Epithelial cell of proximal tubule (primary cell): ENCODE data around the gene ATM. TPM values are rescaled to one million over a fixed set of nuclear protein-coding genes. Genes with fewer than 3 reads are reported as not detected.
"Not testable (repeated sequence)": the region's sequence is repeated elsewhere in the genome, so short reads cannot be mapped to it uniquely, and the experiment has no call there.

Experiments used
- DNase-seq: peaks from one replicate; pipeline ENCODE4 v3.0.0-alpha.2; 2011; ENCODE audit warnings: low read depth
- H3K4me3 ChIP-seq: 2 replicates; pipeline ENCODE4 v1.5.1; 2011; ENCODE audit warnings: low read depth, mild to moderate bottlenecking, low read length
- CTCF ChIP-seq: conservative IDR thresholded peaks from 2 replicates; pipeline ENCODE4 v1.5.1; 2012; ENCODE audit warnings: low read depth, mild to moderate bottlenecking, low read length
- total RNA-seq: library from RNA; depleted of rRNA; stranded (reverse); fragments of >200 nt; gene quantifications from 2 replicates; pipeline ENCODE4 v1.2.3, GENCODE V29; 2015

The ATM gene
- total RNA-seq, 1 donor from 2014 or later: 29.4 TPM

GRCh38 chr11:108241330-108242037 is 18.6 kb downstream of the ATM start:
- TF ChIP-seq CTCF: no peak
- DNase-seq: no peak
- H3K4me3 ChIP-seq: no peak overlapping the region

GRCh38 chr11:108242422-108242821 is 19.6 kb downstream of the ATM start:
- H3K4me3 ChIP-seq: no peak overlapping the region
- TF ChIP-seq CTCF: no peak
- no peak for DNase-seq

- DNase-seq: no peak
- H3K4me3 ChIP-seq: no peak overlapping the region
- no peak for TF ChIP-seq CTCF
Observed at GRCh38 chr11:108246308-108246707, 23.4 kb downstream of the ATM start.

GRCh38 chr11:108246885-108247284 is 24.0 kb downstream of the ATM start:
- no peak for DNase-seq
- TF ChIP-seq CTCF: no peak
- H3K4me3 ChIP-seq: no peak overlapping the region

- DNase-seq: no peak
- TF ChIP-seq CTCF: no peak
- no peak overlapping the region for H3K4me3 ChIP-seq
Observed at GRCh38 chr11:108253176-108253575, 30.3 kb downstream of the ATM start.

GRCh38 chr11:108269583-108269982 is 46.7 kb downstream of the ATM start:
- TF ChIP-seq CTCF: no peak
- no peak overlapping the region for H3K4me3 ChIP-seq
- no peak for DNase-seq

GRCh38 chr11:108276985-108277616 is 54.2 kb downstream of the ATM start:
- DNase-seq: not testable (repeated sequence)

More at GRCh38 chr11:108276985-108277616, 54.2 kb downstream of the ATM start:
- not testable (repeated sequence) for H3K4me3 ChIP-seq
